OCI-LY3 (cell line): ENCODE data around the gene MED12L.

Source experiments
- CTCF ChIP-seq: fragments of 200-600, 300-600 bp; sonication (generic); IDR thresholded peaks from 2 replicates; pipeline ENCODE4 v1.5.1; 2014; ENCODE audit warnings: antibody characterized with exemption, low read length, low read depth
- EZH2phosphoT487 ChIP-seq: fragments of 200-600 bp; shearing (Covaris generic); IDR thresholded peaks from 2 replicates; pipeline ENCODE4 v1.6.1; 2018; ENCODE audit warnings: antibody characterized with exemption, mixed run types, low read depth

- TF ChIP-seq CTCF, result no peak
- TF ChIP-seq EZH2phosphoT487, result no peak
These were observed 313.4 kb downstream of the MED12L start for GRCh38 chr3:151398895-151399294.
